Endothelial cell of umbilical vein (primary cell): ENCODE data around the gene ZC3H13. TPM values are rescaled to one million over a fixed set of nuclear protein-coding genes. Genes with fewer than 3 reads are reported as not detected.

Experiments
- BruUV-seq: library from RNA; stranded (reverse); fragments of 400-500 nt; replicated peaks from 2 replicates; lab custom pipeline; 2021; lab: Mats Ljungman, UMichigan
- CTCF ChIA-PET: fragments of 300-600, 350-600 bp; sonication (Branson Sonifier 250); formaldehyde crosslinking; loops from one replicate; lab custom pipeline; 2021; ENCODE audit warnings: antibody characterized with exemption, inconsistent platforms; lab: Charles Lee
- POLR2A ChIA-PET: fragments of 300-600, 350-600 bp; sonication (Branson Sonifier 250); formaldehyde crosslinking; loops from one replicate; lab custom pipeline; 2021; ENCODE audit warnings: antibody characterized with exemption, inconsistent platforms; lab: Charles Lee
- DNase-seq: peaks from one replicate; pipeline ENCODE4 v3.0.0-alpha.2; 2011; ENCODE audit warnings: low read depth, low spot score
- FAIRE-seq: peaks from 2 replicates; lab custom pipeline; 2011; peaks lifted over from hg19 to GRCh38; lab: Jason Lieb, UNC
- H2AFZ ChIP-seq: 2 replicates; pipeline ENCODE4 v1.6.0; 2012; ENCODE audit warnings: low read depth, low read length, control low read depth, inconsistent platforms
- H3K27ac ChIP-seq: 2 replicates; pipeline ENCODE4 v1.5.1; 2011; ENCODE audit warnings: low read depth, mild to moderate bottlenecking, control low read depth, low read length, moderate library complexity; ENCODE audit not compliant: insufficient read depth
- H3K27me3 ChIP-seq, 2 experiments: 2 replicates each; pipeline versions ENCODE4 v1.6.0 to v1.6.1; 2011; ENCODE audit warnings: low read length in 2 of 2, mixed read lengths in 1 of 2; ENCODE audit not compliant: control insufficient read depth in 2 of 2, insufficient read depth in 2 of 2
- H3K36me3 ChIP-seq, 2 experiments: 2 replicates in 1 of 2; 3 replicates in 1 of 2; pipeline ENCODE4 v1.5.1; 2011; ENCODE audit warnings: low read length in 2 of 2, mild to moderate bottlenecking in 1 of 2, moderate library complexity in 1 of 2; ENCODE audit not compliant: control insufficient read depth in 2 of 2, insufficient read depth in 2 of 2; ENCODE audit errors: extremely low read depth in 1 of 2
- H3K4me1 ChIP-seq: 3 replicates; pipeline ENCODE4 v1.5.1; 2011; ENCODE audit warnings: mild to moderate bottlenecking, low read length; ENCODE audit not compliant: control insufficient read depth, insufficient read depth; ENCODE audit errors: extremely low read depth
- H3K4me2 ChIP-seq: 2 replicates; pipeline ENCODE4 v1.6.1; 2011; ENCODE audit warnings: low read length, control low read depth, mixed read lengths; ENCODE audit not compliant: insufficient read depth
- H3K4me3 ChIP-seq, 3 experiments: fragments of 200-600 bp in 1 of 3; sonication (generic), shearing (Covaris generic) in 1 of 3; replicated peaks in 1 of 3; 2 replicates each; pipeline ENCODE4 v1.5.1; 2011 to 2016; ENCODE audit warnings: control low read depth in 3 of 3, low read length in 3 of 3, mild to moderate bottlenecking in 2 of 3, inconsistent platforms in 1 of 3, low read depth in 1 of 3, moderate library complexity in 1 of 3; ENCODE audit not compliant: insufficient read depth in 1 of 3
- H3K79me2 ChIP-seq: 2 replicates; pipeline ENCODE4 v1.6.0; 2012; ENCODE audit warnings: low read length, inconsistent platforms; ENCODE audit not compliant: control insufficient read depth, insufficient read depth
- H3K9ac ChIP-seq: replicated peaks from 2 replicates; pipeline ENCODE3; 2011; ENCODE audit warnings: low read length, control low read depth; ENCODE audit not compliant: insufficient read depth; ENCODE audit errors: extremely low read depth
- H3K9me1 ChIP-seq: replicated peaks from 3 replicates; pipeline ENCODE4 v1.6.0; 2011; ENCODE audit warnings: mild to moderate bottlenecking, low read length; ENCODE audit not compliant: control insufficient read depth, insufficient read depth; ENCODE audit errors: extremely low read depth
- H3K9me3 ChIP-seq: replicated peaks from 2 replicates; pipeline ENCODE4 v1.5.1; 2012; ENCODE audit warnings: low read length, inconsistent platforms; ENCODE audit not compliant: control insufficient read depth, insufficient read depth
- H4K20me1 ChIP-seq: replicated peaks from 2 replicates; pipeline ENCODE3; 2011; ENCODE audit warnings: mild to moderate bottlenecking, low read length; ENCODE audit not compliant: control insufficient read depth, insufficient read depth; ENCODE audit errors: extremely low read depth
- EZH2 ChIP-seq: IDR thresholded peaks from 2 replicates; pipeline ENCODE4 v1.6.1; 2012; ENCODE audit warnings: borderline replicate concordance, low read depth, mild to moderate bottlenecking, moderate library complexity, low read length, inconsistent platforms; ENCODE audit not compliant: severe bottlenecking
- FOS ChIP-seq: IDR thresholded peaks from 2 replicates; pipeline ENCODE4 v1.6.1; 2011; ENCODE audit warnings: mild to moderate bottlenecking, low read length, moderate library complexity, borderline replicate concordance; ENCODE audit not compliant: insufficient read depth
- GATA2 ChIP-seq: IDR thresholded peaks from 2 replicates; pipeline ENCODE4 v1.7.0; 2011; ENCODE audit warnings: low read depth, mild to moderate bottlenecking, moderate library complexity, mixed read lengths, low read length; ENCODE audit not compliant: insufficient read length, insufficient read depth
- JUN ChIP-seq: IDR thresholded peaks from 2 replicates; pipeline ENCODE4 v1.6.1; 2011; ENCODE audit warnings: borderline replicate concordance, low read depth; ENCODE audit not compliant: insufficient read length, insufficient read depth
- MYC ChIP-seq: IDR thresholded peaks from one replicate; pipeline ENCODE4 v1.6.1; 2011; ENCODE audit warnings: mild to moderate bottlenecking, low read depth, low read length
- POLR2A ChIP-seq: IDR thresholded peaks from 2 replicates; pipeline ENCODE4 v1.6.1; 2012; ENCODE audit warnings: low read depth, mild to moderate bottlenecking, control low read depth, low read length
- POLR2AphosphoS5 ChIP-seq: IDR thresholded peaks from 2 replicates; pipeline ENCODE4 v1.6.1; 2012; ENCODE audit warnings: low read depth, mild to moderate bottlenecking, control low read depth, low read length, moderate library complexity; ENCODE audit not compliant: insufficient read depth
- dilution Hi-C: fragments of 300-500 bp; cut with MboI; formaldehyde crosslinking; loops from one replicate; pipeline ENCODE4 v1.15.0; 2019; ENCODE audit warnings: low sequenced_read_pairs; ENCODE audit not compliant: extremely low pct_ligation_motif_present
- intact Hi-C: fragments of 100-400 bp; cut with micrococcal nuclease; formaldehyde crosslinking; loops from one replicate; pipeline ENCODE4 v1.10.0; 2022
- polyA plus RNA-seq, 4 experiments: library from polyadenylated mRNA; depleted of rRNA in 3 of 4; stranded (reverse) in 3 of 4; unstranded in 1 of 4; fragments of >200 nt; gene quantifications; 2 replicates each; pipeline versions ENCODE4 v1.2.1 to v1.2.3, GENCODE V29; 2011 to 2012; ENCODE audit warnings: missing spikeins in 1 of 4
- total RNA-seq: library from RNA; stranded (reverse); gene quantifications from 2 replicates; pipeline ENCODE4 v1.2.3, GENCODE V29; 2021
- TF ChIP-seq, protein P1 (sequence below): IDR thresholded peaks from 2 replicates; pipeline ENCODE4 v1.6.1; 2011; ENCODE audit not compliant: insufficient read depth, insufficient read length
- TF ChIP-seq, protein P2 (sequence below), 2 donors: IDR thresholded peaks; 1 replicate in 1 of 2; 2 replicates in 1 of 2; pipeline ENCODE4 v1.5.1; 2011; ENCODE audit warnings: low read length in 2 of 2, mild to moderate bottlenecking in 2 of 2, moderate library complexity in 2 of 2, control low read depth in 1 of 2, inconsistent platforms in 1 of 2, low read depth in 1 of 2; ENCODE audit not compliant: insufficient read depth in 1 of 2; ENCODE audit errors: extremely low read depth in 1 of 2

The ZC3H13 gene
- total and polyA plus RNA-seq, 2 donors (not counting 3 experiments of a cell fraction or from before 2014, with no cell fraction given) = 3.8 to 36.6 TPM

DNA sequence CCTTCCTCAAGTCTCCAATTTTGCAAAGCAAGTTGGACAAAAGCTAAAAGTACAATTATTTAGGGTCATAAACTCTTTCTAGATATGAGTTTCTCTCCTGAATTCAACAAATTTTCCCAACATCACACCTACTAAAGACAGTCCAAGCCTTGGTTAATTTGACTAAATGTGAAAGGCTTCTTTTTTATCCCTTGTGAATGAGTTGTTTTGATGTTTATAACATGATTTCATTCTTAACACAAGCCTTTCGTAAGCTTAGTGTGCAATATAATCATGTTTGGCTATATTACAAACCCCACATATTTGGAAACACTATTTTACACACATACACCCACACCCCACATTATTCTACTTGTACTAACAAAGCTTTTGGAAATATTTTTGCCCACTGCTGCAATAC, 57.3 kb downstream of the ZC3H13 start:
- no peaks in the 10 kb centered on the region for H3K4me1 ChIP-seq
- H3K79me2 ChIP-seq = no peaks in the 10 kb centered on the region
- H3K9me3 ChIP-seq = no peaks in the 10 kb centered on the region
- DNase-seq (no peak), FAIRE-seq (no peak)
- peaks cover 2% of the 10 kb centered on the region for H4K20me1 ChIP-seq
- H3K4me2 ChIP-seq = no peak overlapping the region
- H3K27ac ChIP-seq = no peak overlapping the region
- no peak overlapping the region for H3K9ac ChIP-seq
- TF ChIP-seq, protein P1, sequence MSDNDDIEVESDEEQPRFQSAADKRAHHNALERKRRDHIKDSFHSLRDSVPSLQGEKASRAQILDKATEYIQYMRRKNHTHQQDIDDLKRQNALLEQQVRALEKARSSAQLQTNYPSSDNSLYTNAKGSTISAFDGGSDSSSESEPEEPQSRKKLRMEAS = no peak
- TF ChIP-seq POLR2A (no peak), EZH2 (no peak), JUN (no peak), MYC (no peak), FOS (no peak), POLR2AphosphoS5 (no peak), GATA2 (no peak)
- TF ChIP-seq, protein P2, sequence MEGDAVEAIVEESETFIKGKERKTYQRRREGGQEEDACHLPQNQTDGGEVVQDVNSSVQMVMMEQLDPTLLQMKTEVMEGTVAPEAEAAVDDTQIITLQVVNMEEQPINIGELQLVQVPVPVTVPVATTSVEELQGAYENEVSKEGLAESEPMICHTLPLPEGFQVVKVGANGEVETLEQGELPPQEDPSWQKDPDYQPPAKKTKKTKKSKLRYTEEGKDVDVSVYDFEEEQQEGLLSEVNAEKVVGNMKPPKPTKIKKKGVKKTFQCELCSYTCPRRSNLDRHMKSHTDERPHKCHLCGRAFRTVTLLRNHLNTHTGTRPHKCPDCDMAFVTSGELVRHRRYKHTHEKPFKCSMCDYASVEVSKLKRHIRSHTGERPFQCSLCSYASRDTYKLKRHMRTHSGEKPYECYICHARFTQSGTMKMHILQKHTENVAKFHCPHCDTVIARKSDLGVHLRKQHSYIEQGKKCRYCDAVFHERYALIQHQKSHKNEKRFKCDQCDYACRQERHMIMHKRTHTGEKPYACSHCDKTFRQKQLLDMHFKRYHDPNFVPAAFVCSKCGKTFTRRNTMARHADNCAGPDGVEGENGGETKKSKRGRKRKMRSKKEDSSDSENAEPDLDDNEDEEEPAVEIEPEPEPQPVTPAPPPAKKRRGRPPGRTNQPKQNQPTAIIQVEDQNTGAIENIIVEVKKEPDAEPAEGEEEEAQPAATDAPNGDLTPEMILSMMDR (IDR thresholded peaks at IDR 0.05; ENCODE audit: extremely low read depth in 1 of 2, insufficient read depth in 1 of 2, low read depth in 1 of 2, low read length in 2 of 2) = no peak
- ChIA-PET CTCF (interaction anchor here (1.2 to 1.5 kb wide), 2 partner anchors 130 to 188 kb away, joined by 3 to 5 read pairs; no protein-coding TSS in a partner anchor), POLR2A (no interaction called here)
- H3K9me1 ChIP-seq = no peaks in the 10 kb centered on the region
- dilution Hi-C loops = no loop called here
- no peaks in the 10 kb centered on the region for H3K27me3 ChIP-seq
- H3K36me3 ChIP-seq = peaks cover 0 to 4% of the 10 kb centered on the region in 2 experiments
- H3K4me3 ChIP-seq = no peak overlapping the region
- H2AFZ ChIP-seq = no peak overlapping the region
- intact Hi-C loops = no loop called here
- no TSS peak for BruUV-seq
